ENCODE data around the gene PIAS1.
"Not testable (repeated sequence)": the region's sequence is repeated elsewhere in the genome, so short reads cannot be mapped to it uniquely, and the experiment has no call there.

PIAS1 gene

GRCh38 chr15:68053701-68054627 is at the start of gene PIAS1:
TSS of gene PIAS1 (plus strand) at chr15:68054315. CDS start at chr15:68054327, 12 bp downstream.
- peak; percentile 87 to 90 for DNase-seq (ENCODE audit: low read depth in 1 of 2, low spot score in 1 of 2)

- not testable (repeated sequence) for DNase-seq (ENCODE audit: low read depth in 1 of 2, low spot score in 1 of 2)
Observed at GRCh38 chr15:68007642-68008041, 46.5 kb upstream of the PIAS1 start.

- no peak for DNase-seq (ENCODE audit: low read depth in 1 of 2, low spot score in 1 of 2)
Observed at GRCh38 chr15:68010361-68011153, 43.6 kb upstream of the PIAS1 start.

- no peak for DNase-seq (ENCODE audit: low read depth in 1 of 2, low spot score in 1 of 2)
Observed at GRCh38 chr15:68012911-68013310, 41.2 kb upstream of the PIAS1 start.

GRCh38 chr15:68014219-68014618 is 39.9 kb upstream of the PIAS1 start:
- no peak for DNase-seq (ENCODE audit: low read depth in 1 of 2, low spot score in 1 of 2)

GRCh38 chr15:68015244-68015643 is 38.9 kb upstream of the PIAS1 start:
- DNase-seq (ENCODE audit: low read depth in 1 of 2, low spot score in 1 of 2): no peak

- DNase-seq (ENCODE audit: low read depth in 1 of 2, low spot score in 1 of 2): no peak
Observed at GRCh38 chr15:68017201-68017600, 36.9 kb upstream of the PIAS1 start.

- DNase-seq (ENCODE audit: low read depth in 1 of 2, low spot score in 1 of 2): no peak
Observed at GRCh38 chr15:68018797-68019444, 35.2 kb upstream of the PIAS1 start.

- no peak for DNase-seq (ENCODE audit: low read depth in 1 of 2, low spot score in 1 of 2)
Observed at GRCh38 chr15:68019814-68020525, 34.1 kb upstream of the PIAS1 start.

GRCh38 chr15:68020685-68021084 is 33.4 kb upstream of the PIAS1 start:
- DNase-seq (ENCODE audit: low read depth in 1 of 2, low spot score in 1 of 2): no peak

- DNase-seq (ENCODE audit: low read depth in 1 of 2, low spot score in 1 of 2): no peak
Observed at GRCh38 chr15:68022061-68022460, 32.1 kb upstream of the PIAS1 start.

- DNase-seq (ENCODE audit: low read depth in 1 of 2, low spot score in 1 of 2): no peak
Observed at GRCh38 chr15:68023307-68024101, 30.6 kb upstream of the PIAS1 start.

GRCh38 chr15:68025835-68026424 is 28.2 kb upstream of the PIAS1 start:
- DNase-seq (ENCODE audit: low read depth in 1 of 2, low spot score in 1 of 2): no peak

- DNase-seq (ENCODE audit: low read depth in 1 of 2, low spot score in 1 of 2): no peak
Observed at GRCh38 chr15:68027388-68027787, 26.7 kb upstream of the PIAS1 start.

- DNase-seq (ENCODE audit: low read depth in 1 of 2, low spot score in 1 of 2): no peak
Observed at GRCh38 chr15:68028137-68028887, 25.8 kb upstream of the PIAS1 start.

GRCh38 chr15:68028888-68029207 is 25.3 kb upstream of the PIAS1 start:
- DNase-seq (ENCODE audit: low read depth in 1 of 2, low spot score in 1 of 2): no peak

GRCh38 chr15:68029959-68030358 is 24.2 kb upstream of the PIAS1 start:
- no peak for DNase-seq (ENCODE audit: low read depth in 1 of 2, low spot score in 1 of 2)

GRCh38 chr15:68031404-68031803 is 22.7 kb upstream of the PIAS1 start:
- no peak for DNase-seq (ENCODE audit: low read depth in 1 of 2, low spot score in 1 of 2)

- no peak for DNase-seq (ENCODE audit: low read depth in 1 of 2, low spot score in 1 of 2)
Observed at GRCh38 chr15:68032672-68033071, 21.4 kb upstream of the PIAS1 start.
